GM12878 (cell line): ENCODE measurements around the gene CAPN14. TPM values are rescaled to one million over a fixed set of nuclear protein-coding genes. Genes with fewer than 3 reads are reported as not detected.

ENCODE experiments used
- ATAC-seq: fragments of 200-7000 bp; cut with Tn5 transposase; 3 replicates; pipeline ENCODE4 v1.9.1; 2020; ENCODE audit warnings: mild to moderate bottlenecking, moderate library complexity
- BruUV-seq: library from RNA; stranded (reverse); fragments of 400-500 nt; replicated peaks from 2 replicates; lab custom pipeline; 2021; lab: Mats Ljungman, UMichigan
- CTCF ChIA-PET: fragments of 300-600 bp; sonication (Branson Sonifier 250); formaldehyde crosslinking; extraction: SDS; loops from one replicate; lab custom pipeline; 2021; ENCODE audit warnings: inconsistent platforms; lab: Yijun Ruan, JAX
- POLR2A ChIA-PET: fragments of 350-600 bp; formaldehyde crosslinking; extraction: SDS; loops from one replicate; lab custom pipeline; 2021; ENCODE audit warnings: inconsistent platforms; lab: Charles Lee
- RAD21 ChIA-PET: fragments of 300-600 bp; sonication (Branson Sonifier 250); formaldehyde crosslinking; loops from one replicate; lab custom pipeline; 2023; ENCODE audit warnings: antibody characterized with exemption; ENCODE audit not compliant: unreplicated experiment; lab: Charles Lee
- SMC1A ChIA-PET: fragments of 300-600 bp; sonication (Branson Sonifier 250); formaldehyde crosslinking; loops from one replicate; lab custom pipeline; 2023; ENCODE audit not compliant: unreplicated experiment, uncharacterized antibody; lab: Charles Lee
- DNase-seq: peaks from one replicate; pipeline ENCODE4 v3.0.0-alpha.2; 2011; ENCODE audit warnings: low read depth, low spot score
- FAIRE-seq: peaks from 3 replicates; lab custom pipeline; 2011; peaks lifted over from hg19 to GRCh38; lab: Jason Lieb, UNC
- H2AFZ ChIP-seq: 2 replicates; pipeline ENCODE4 v1.6.0; 2011; ENCODE audit warnings: low read depth, low read length, control low read depth; ENCODE audit not compliant: control insufficient read depth
- H3K27ac ChIP-seq: 2 replicates; pipeline ENCODE4 v1.5.1; 2011; ENCODE audit warnings: control low read depth; ENCODE audit not compliant: control insufficient read depth, insufficient read depth
- H3K27me3 ChIP-seq, 2 experiments: replicated peaks in 1 of 2; 2 replicates each; pipeline versions ENCODE4 v1.6.0 to v1.6.1; 2011; ENCODE audit warnings: low read length in 1 of 2; ENCODE audit not compliant: control insufficient read depth in 2 of 2, insufficient read depth in 2 of 2
- H3K36me3 ChIP-seq, 2 experiments: 2 replicates each; pipeline ENCODE4 v1.5.1; 2011; ENCODE audit warnings: low read length in 1 of 2; ENCODE audit not compliant: control insufficient read depth in 2 of 2, insufficient read depth in 2 of 2
- H3K4me1 ChIP-seq: 2 replicates; pipeline ENCODE4 v1.6.1; 2011; ENCODE audit warnings: mild to moderate bottlenecking, low read length, moderate library complexity, mixed read lengths; ENCODE audit not compliant: control insufficient read depth, insufficient read depth
- H3K4me2 ChIP-seq: 2 replicates; pipeline ENCODE4 v1.6.0; 2011; ENCODE audit warnings: control low read depth; ENCODE audit not compliant: control insufficient read depth, insufficient read depth
- H3K4me3 ChIP-seq: fragments of 200-600 bp; sonication (generic); 2 replicates; pipeline ENCODE4 v1.5.1; 2016
- H3K79me2 ChIP-seq: 2 replicates; pipeline ENCODE4 v1.6.0; 2011; ENCODE audit warnings: low read length; ENCODE audit not compliant: control insufficient read depth, insufficient read depth
- H3K9ac ChIP-seq: 2 replicates; pipeline ENCODE4 v1.8.0; 2011; ENCODE audit warnings: low read length, control low read depth, mixed read lengths; ENCODE audit not compliant: control insufficient read depth, insufficient read depth
- H3K9me3 ChIP-seq: replicated peaks from 3 replicates; pipeline ENCODE4 v1.5.1; 2011; ENCODE audit warnings: mild to moderate bottlenecking, low read length; ENCODE audit not compliant: control insufficient read depth, insufficient read depth
- H4K20me1 ChIP-seq: 2 replicates; pipeline ENCODE4 v1.6.0; 2011; ENCODE audit not compliant: control insufficient read depth, insufficient read depth
- ATF2 ChIP-seq: IDR thresholded peaks from 2 replicates; pipeline ENCODE4 v1.6.1; 2012; ENCODE audit warnings: low read length, inconsistent platforms
- CBFB ChIP-seq: IDR thresholded peaks from 2 replicates; pipeline ENCODE4 v1.6.1; 2016; ENCODE audit warnings: antibody characterized with exemption, low read depth
- CHD2 ChIP-seq: IDR thresholded peaks from 2 replicates; pipeline ENCODE4 v1.6.1; 2011; ENCODE audit warnings: low read depth, low read length, improper control_type of control experiment, borderline replicate concordance
- CTCF ChIP-seq, 3 experiments: IDR thresholded peaks in 2 of 3; conservative IDR thresholded peaks in 1 of 3; 2 replicates each; pipeline ENCODE4 v1.5.1; 2011; ENCODE audit warnings: low read depth in 3 of 3, low read length in 3 of 3, mild to moderate bottlenecking in 3 of 3, control low read depth in 2 of 3, moderate library complexity in 2 of 3, inconsistent platforms in 1 of 3, mixed read lengths in 1 of 3; ENCODE audit not compliant: control insufficient read depth in 2 of 3, insufficient read depth in 1 of 3; ENCODE audit errors: extremely low read depth in 1 of 3
- IKZF2 ChIP-seq, 2 experiments: fragments of 450-650 bp; IDR thresholded peaks; 2 replicates each; pipeline ENCODE4 v1.6.1; 2017; ENCODE audit warnings: mild to moderate bottlenecking in 2 of 2, moderate library complexity in 2 of 2
- JUND ChIP-seq: IDR thresholded peaks from 2 replicates; pipeline ENCODE4 v1.6.1; 2012; ENCODE audit warnings: low read depth, mild to moderate bottlenecking, low read length, improper control_type of control experiment, moderate library complexity
- MAX ChIP-seq: IDR thresholded peaks from 2 replicates; pipeline ENCODE4 v1.6.1; 2012; ENCODE audit warnings: low read depth, low read length, improper control_type of control experiment
- RB1 ChIP-seq: fragments of 450-650 bp; formaldehyde crosslinking; IDR thresholded peaks from 2 replicates; pipeline ENCODE4 v1.6.1; 2017; ENCODE audit warnings: mild to moderate bottlenecking, borderline replicate concordance
- SP1 ChIP-seq: IDR thresholded peaks from one replicate; pipeline ENCODE4 v1.6.1; 2011; ENCODE audit warnings: low read depth, low read length
- SREBF2 ChIP-seq: IDR thresholded peaks from 2 replicates; pipeline ENCODE4 v1.6.1; 2012; ENCODE audit warnings: mild to moderate bottlenecking, low read length
- YBX1 ChIP-seq: fragments of 450-650 bp; IDR thresholded peaks from 2 replicates; pipeline ENCODE4 v1.6.1; 2016; ENCODE audit warnings: antibody characterized with exemption
- ZNF207 ChIP-seq: fragments of 450-650 bp; IDR thresholded peaks from 2 replicates; pipeline ENCODE4 v1.6.1; 2014; ENCODE audit warnings: antibody characterized with exemption, mild to moderate bottlenecking, borderline replicate concordance
- ZNF217 ChIP-seq: fragments of 450-650 bp; IDR thresholded peaks from 2 replicates; pipeline ENCODE4 v1.6.1; 2017; ENCODE audit warnings: antibody characterized with exemption, mild to moderate bottlenecking
- ZNF622 ChIP-seq: fragments of 450-650 bp; IDR thresholded peaks from 2 replicates; pipeline ENCODE4 v1.6.1; 2017; ENCODE audit warnings: mild to moderate bottlenecking, inconsistent platforms
- WGBS: methylation state at CpG from one replicate; pipeline ENCODE4 v1.1.6; 2016; ENCODE audit warnings: low lambda C conversion rate; ENCODE audit not compliant: insufficient replicate concordance, insufficient coverage; ENCODE audit errors: missing lambda C conversion rate; 5-methylcytosine and 5-hydroxymethylcytosine counted together
- in situ Hi-C: fragments of 300-500 bp; cut with MboI; formaldehyde crosslinking; loops from 9 replicates; pipeline ENCODE4 v1.14.3; 2018; ENCODE audit warnings: mixed read lengths
- intact Hi-C: fragments of 100-400 bp; cut with micrococcal nuclease; formaldehyde crosslinking; loops from one replicate; pipeline ENCODE4 v1.14.2; 2022; ENCODE audit not compliant: unreplicated experiment
- polyA plus RNA-seq, 11 experiments: library from polyadenylated mRNA; depleted of rRNA in 4 of 11; unstranded in 6 of 11; stranded (reverse) in 5 of 11; fragments of >200 nt; fragmentation: Nextera tagmentation in 4 of 11; fragmentation: Illumina TruSeq in 1 of 11; extraction: Ambion mirVana in 4 of 11; extraction: Trizol in 1 of 11; gene quantifications; 1 replicate in 1 of 11; 2 replicates in 10 of 11; pipeline versions ENCODE4 v1.2.1 to v1.2.3, GENCODE V29; 2011 to 2016; ENCODE audit warnings: inconsistent platforms in 2 of 11, missing spikeins in 2 of 11, low read depth in 1 of 11
- total RNA-seq, 4 experiments: library from RNA; depleted of rRNA in 3 of 4; stranded (reverse); fragments of >200 nt in 3 of 4; fragmentation: Illumina TruSeq in 1 of 4; extraction: Trizol in 1 of 4; gene quantifications; 2 replicates each; pipeline versions ENCODE4 v1.2.1 to v1.2.3, GENCODE V29; 2013 to 2021
- TF ChIP-seq, protein P1 (sequence below): fragments of 450-650 bp; IDR thresholded peaks from 2 replicates; pipeline ENCODE4 v1.6.1; 2014; ENCODE audit warnings: mild to moderate bottlenecking
- TF ChIP-seq, protein P2 (sequence below): fragments of 450-650 bp; IDR thresholded peaks from 2 replicates; pipeline ENCODE4 v1.6.1; 2016; ENCODE audit warnings: mild to moderate bottlenecking, moderate library complexity, borderline replicate concordance

CAPN14 gene
- total and polyA plus RNA-seq, 10 of the 15 experiments (the other 5 are each of a cell fraction or from before 2014, with no cell fraction given) = 0.08 to 1.5 (median 1.1) TPM

DNA sequence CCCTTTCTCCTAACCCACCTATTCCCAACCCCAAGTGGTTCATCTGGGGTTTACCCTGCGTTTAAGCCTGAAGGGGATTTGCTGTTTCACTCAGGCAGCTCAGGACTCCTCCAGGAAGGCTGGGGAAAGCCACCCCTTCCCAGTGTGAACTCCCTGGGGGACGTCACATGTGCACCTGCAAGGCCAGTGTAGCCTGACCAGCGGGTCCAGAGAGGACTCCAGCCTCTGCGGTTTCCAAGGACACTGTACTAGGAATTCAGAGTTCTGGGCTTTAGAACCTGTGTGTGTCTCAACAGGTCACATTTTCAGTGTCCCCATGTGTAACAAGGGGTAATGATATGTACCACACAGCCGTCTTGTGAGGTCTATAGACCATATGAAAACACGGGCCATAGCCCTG is 34.5 kb upstream of the CAPN14 start:
- WGBS = 20% methylated on average over 6 of the region's 6 CpGs
- no TSS peak for BruUV-seq
- no peaks in the 10 kb centered on the region; a peak in 1 of 4 replicates for H3K36me3 ChIP-seq
- H3K27me3 ChIP-seq = no peaks in the 10 kb centered on the region
- DNase-seq = no peak
- ChIA-PET POLR2A (no interaction called here), RAD21 (interaction anchor here (1.4 to 5.7 kb wide), 6 partner anchors 17 to 82 kb away, joined by 3 to 35 read pairs (median 8); partner anchors contain the start of genes CAPN14 and EHD3), CTCF (interaction anchor here (1.0 to 9.5 kb wide), 4 partner anchors 11 to 81 kb away, joined by 3 to 68 read pairs (median 22); partner anchors contain the start of gene EHD3), SMC1A (interaction anchor here (0.9 to 2.4 kb wide), 7 partner anchors 10 to 72 kb away, joined by 3 to 11 read pairs (median 4); partner anchors contain the start of gene CAPN14)
- no peak overlapping the region for H3K4me3 ChIP-seq
- no peak for FAIRE-seq
- H3K27ac ChIP-seq = no peak overlapping the region
- no peaks in the 10 kb centered on the region; the same call in 2 of the 3 replicates for H3K9me3 ChIP-seq
- peaks cover 55% of the 10 kb centered on the region for H3K4me1 ChIP-seq
- in situ Hi-C loops (no loop called here), intact Hi-C loops (loop anchor here (2.0 kb wide), 1 partner anchor 15 kb away; no protein-coding TSS in a partner anchor)
- no peak overlapping the region; the same call in 1 of the 2 replicates for H2AFZ ChIP-seq
- H3K79me2 ChIP-seq = no peaks in the 10 kb centered on the region
- no peaks in the 10 kb centered on the region; the same call in 1 of the 2 replicates for H4K20me1 ChIP-seq
- no peak overlapping the region for H3K4me2 ChIP-seq
- no peak for ATAC-seq
- H3K9ac ChIP-seq = no peak overlapping the region
- no peak for TF ChIP-seq ZNF622
- TF ChIP-seq IKZF2 (IDR thresholded peaks at IDR 0.05) = no peak
- no peak for TF ChIP-seq RB1
- no peak for TF ChIP-seq ATF2
- no peak for TF ChIP-seq CTCF (IDR thresholded peaks at IDR 0.05 in 2 of 3, conservative IDR thresholded peaks at IDR 0.05 in 1 of 3; ENCODE audit: control insufficient read depth in 2 of 3, extremely low read depth in 1 of 3, insufficient read depth in 1 of 3, low read depth in 3 of 3, low read length in 3 of 3)
- TF ChIP-seq CHD2 = no peak
- TF ChIP-seq SP1 = no peak
- no peak for TF ChIP-seq CBFB
- TF ChIP-seq YBX1 = no peak
- no peak for TF ChIP-seq SREBF2
- TF ChIP-seq, protein P1, sequence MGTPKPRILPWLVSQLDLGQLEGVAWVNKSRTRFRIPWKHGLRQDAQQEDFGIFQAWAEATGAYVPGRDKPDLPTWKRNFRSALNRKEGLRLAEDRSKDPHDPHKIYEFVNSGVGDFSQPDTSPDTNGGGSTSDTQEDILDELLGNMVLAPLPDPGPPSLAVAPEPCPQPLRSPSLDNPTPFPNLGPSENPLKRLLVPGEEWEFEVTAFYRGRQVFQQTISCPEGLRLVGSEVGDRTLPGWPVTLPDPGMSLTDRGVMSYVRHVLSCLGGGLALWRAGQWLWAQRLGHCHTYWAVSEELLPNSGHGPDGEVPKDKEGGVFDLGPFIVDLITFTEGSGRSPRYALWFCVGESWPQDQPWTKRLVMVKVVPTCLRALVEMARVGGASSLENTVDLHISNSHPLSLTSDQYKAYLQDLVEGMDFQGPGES = no peak
- no peak for TF ChIP-seq JUND
- no peak for TF ChIP-seq MAX
- no peak for TF ChIP-seq ZNF217
- no peak for TF ChIP-seq ZNF207
- TF ChIP-seq, protein P2, sequence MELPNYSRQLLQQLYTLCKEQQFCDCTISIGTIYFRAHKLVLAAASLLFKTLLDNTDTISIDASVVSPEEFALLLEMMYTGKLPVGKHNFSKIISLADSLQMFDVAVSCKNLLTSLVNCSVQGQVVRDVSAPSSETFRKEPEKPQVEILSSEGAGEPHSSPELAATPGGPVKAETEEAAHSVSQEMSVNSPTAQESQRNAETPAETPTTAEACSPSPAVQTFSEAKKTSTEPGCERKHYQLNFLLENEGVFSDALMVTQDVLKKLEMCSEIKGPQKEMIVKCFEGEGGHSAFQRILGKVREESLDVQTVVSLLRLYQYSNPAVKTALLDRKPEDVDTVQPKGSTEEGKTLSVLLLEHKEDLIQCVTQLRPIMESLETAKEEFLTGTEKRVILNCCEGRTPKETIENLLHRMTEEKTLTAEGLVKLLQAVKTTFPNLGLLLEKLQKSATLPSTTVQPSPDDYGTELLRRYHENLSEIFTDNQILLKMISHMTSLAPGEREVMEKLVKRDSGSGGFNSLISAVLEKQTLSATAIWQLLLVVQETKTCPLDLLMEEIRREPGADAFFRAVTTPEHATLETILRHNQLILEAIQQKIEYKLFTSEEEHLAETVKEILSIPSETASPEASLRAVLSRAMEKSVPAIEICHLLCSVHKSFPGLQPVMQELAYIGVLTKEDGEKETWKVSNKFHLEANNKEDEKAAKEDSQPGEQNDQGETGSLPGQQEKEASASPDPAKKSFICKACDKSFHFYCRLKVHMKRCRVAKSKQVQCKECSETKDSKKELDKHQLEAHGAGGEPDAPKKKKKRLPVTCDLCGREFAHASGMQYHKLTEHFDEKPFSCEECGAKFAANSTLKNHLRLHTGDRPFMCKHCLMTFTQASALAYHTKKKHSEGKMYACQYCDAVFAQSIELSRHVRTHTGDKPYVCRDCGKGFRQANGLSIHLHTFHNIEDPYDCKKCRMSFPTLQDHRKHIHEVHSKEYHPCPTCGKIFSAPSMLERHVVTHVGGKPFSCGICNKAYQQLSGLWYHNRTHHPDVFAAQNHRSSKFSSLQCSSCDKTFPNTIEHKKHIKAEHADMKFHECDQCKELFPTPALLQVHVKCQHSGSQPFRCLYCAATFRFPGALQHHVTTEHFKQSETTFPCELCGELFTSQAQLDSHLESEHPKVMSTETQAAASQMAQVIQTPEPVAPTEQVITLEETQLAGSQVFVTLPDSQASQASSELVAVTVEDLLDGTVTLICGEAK = no peak
